Measurements from ENCODE around the gene MND1.
"Not testable (repeated sequence)": the region's sequence is repeated elsewhere in the genome, so short reads cannot be mapped to it uniquely, and the experiment has no call there.

MND1 gene

DNA sequence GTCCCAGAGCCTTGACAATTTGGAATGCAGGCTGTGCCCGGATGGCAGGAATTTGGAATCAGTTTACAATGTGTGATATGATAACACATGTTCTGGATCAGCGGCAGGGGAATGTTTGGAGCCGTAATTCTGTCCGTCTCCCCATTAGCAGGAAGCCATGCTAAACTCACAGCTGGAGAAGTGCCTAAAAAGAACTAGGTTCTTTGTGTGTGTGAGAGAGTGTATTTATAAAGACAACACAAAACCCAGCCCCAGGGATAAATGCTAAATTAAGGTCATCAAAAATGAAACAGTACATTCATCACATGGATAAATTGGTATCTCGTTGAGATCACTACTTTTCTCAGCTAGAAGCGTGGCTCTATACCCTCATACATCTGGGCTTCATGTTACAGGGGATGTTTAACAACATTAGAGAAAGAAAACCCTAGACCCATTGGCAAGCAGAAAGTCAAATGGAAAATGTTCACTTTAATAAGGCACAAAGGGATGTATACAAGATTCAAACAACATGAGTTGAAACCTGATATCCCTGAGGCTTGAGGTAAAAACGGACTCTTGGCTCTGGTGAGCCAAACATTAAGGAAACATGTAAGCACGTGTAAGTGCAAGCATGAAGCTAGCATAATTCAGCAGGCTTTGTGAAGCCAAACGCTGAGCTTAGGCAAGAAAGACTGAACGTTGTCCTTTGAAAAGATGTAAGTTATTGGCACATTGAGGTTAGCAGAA lies 103.7 kb downstream of the MND1 start:
- FAIRE-seq: no peak

GRCh38 chr4:153449338-153449737 lies 104.8 kb downstream of the MND1 start:
- FAIRE-seq: no peak

DNA sequence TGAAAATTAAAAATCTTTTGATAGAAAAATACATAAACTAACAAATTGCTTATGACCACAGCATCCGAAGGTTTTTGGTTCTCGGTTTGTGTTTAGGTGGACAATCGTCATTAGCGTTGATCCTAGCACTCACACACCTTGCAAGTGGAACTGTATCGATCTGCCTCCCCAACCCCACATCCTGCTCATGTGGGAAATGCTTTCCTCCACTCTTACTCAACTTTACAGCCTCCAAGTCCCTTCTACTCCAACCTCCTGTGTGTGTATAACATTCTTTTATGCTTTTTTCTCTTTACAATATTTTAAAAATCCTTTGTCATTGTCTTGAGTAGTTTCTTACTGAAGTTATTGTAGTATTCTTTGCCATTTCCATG lies 106.0 kb downstream of the MND1 start:
- FAIRE-seq: no peak

DNA sequence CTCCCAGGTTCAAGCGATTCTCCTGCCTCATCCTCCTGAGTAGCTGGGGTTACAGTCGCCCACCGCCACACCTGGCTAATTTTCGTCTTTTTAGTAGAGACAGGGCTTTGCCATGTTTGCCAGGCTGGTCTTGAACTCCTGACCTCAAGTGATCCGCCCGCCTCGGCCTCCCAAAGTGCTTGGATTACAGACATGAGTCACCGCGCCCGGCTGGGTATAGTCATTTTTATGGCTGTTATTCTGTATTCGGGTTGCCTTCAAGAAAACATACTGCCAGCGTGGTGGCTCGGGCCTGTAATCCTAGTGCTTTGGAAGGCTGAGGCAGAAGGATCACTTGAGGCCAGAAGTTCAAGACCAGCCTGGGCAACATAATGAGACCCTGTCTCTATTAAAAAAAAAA lies 106.7 kb downstream of the MND1 start:
- not testable (repeated sequence) for FAIRE-seq

DNA sequence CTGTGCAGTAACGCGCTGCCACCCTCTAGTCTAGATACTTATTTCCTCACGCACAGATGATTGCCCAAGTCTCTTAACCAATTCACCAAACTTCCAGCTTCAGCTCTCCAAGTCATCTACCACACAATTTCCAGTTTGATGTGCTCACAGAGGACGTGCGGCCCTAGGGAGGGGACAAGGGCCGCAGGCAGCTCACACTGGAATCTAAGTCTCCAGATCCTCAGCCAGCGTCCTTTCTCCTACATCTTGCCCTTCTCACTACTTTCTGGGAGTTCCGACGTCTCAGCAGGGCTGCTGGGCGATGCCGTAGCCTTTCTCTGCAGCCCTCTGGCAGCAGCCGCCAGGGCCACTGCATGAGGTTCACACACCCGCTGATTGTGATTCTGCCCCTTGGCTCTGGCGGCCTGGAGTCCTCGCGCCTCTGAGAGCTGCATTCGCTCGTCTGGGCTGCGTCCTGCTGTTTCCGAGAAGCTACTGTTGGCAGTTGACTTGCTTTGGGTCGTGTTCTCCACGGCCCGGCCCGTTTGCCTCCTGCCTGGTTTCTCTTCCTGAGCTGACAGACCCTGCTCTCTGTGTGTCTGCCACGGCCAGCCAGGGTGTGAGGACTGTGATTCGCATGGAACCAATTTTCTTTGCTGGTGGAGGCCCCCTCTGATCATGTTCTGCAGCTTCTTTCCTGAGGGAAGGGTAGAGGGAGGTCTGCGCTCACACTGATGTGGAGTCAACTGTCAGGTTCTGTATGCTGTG lies 107.6 kb downstream of the MND1 start:
- FAIRE-seq: no peak

DNA sequence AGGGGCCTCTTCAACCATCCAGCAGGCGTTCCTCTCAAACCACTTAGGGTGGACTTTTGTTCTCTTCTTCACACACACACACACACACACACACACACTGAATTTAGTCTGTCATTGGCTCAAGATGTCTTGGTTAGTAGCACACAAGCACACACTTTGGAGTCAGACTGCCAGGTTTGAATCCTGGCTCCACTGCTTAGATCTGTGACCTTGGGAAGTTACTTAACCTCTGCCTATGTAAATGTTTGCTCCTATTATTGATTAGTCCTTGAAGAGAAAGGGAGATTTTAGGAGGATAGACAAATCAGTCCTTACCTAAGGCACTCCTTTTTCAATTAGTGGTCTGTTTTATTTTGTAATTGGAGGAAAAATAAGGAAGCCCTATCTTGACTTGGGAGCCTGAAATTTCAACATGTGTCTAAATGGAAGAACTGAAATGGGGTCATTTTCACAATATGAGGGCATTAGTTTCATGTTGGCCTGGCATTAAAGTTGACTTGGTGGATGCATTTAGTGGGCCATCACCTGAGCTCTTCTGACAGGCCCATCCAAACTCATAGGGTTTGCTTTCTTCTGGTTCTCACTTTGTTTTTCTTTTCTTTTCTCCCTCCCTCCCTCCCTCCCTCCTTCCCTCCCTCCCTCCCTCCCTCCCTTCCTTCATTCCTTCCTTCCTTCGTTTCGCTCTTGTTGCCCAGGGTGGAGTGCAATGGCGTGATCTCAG lies 108.3 kb downstream of the MND1 start:
- no peak for FAIRE-seq

DNA sequence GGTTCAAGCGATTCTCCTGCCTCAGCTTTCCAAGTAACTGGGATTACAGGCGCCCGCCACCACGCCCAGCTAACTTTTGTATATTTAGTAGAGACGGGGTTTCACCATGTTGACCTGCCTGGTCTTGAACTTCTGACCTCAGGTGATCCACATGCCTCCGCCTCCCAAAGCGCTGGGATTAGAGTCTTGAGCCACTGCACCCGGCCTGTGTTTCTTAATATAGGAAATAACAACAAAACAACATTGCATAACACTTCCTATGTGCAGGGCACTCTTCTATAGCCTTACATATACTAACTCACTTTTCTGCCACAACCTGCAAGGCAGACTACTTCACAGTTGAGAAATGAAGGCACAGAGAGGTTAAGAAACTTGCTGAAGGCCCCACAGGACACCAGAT lies 108.9 kb downstream of the MND1 start:
- no peak for FAIRE-seq

DNA sequence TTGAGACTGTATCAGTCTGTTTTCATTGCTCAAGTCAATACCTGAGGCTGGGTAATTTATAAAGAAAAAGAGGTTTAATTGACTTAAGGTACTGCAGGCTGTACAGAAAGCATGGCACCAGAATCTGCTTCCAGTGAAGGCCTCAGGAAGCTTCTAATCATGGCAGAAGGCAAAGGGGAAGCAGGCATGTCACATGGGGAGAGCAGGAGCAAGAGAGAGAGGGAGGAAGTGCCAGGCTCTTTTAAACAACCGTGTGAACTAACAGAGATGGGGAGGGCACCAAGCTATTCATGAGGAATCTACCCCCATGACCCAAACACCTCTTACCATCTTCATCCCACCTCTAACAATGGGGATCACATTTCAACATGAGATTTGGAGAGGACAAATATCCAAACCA lies 114.5 kb downstream of the MND1 start:
- no peak for FAIRE-seq

GRCh38 chr4:153461549-153461948 lies 117.1 kb downstream of the MND1 start:
- FAIRE-seq: not testable (repeated sequence)

- FAIRE-seq: no peak
Observed at GRCh38 chr4:153464068-153464467, 119.6 kb downstream of the MND1 start.

All from TTC549 (cell line).